CD14-positive monocyte (primary cell): Measurements from ENCODE around the gene NXPH3. TPM values are rescaled to one million over a fixed set of nuclear protein-coding genes. Genes with fewer than 3 reads are reported as not detected.
A peak's percentile ranks its signal among the peaks of the same experiment; 100 is the strongest.

Experiments
- DNase-seq, 3 donors: peaks; one replicate each; pipeline ENCODE4 v3.0.0-alpha.2; 2011 to 2022
- H2AFZ ChIP-seq: 2 replicates; pipeline ENCODE4 v1.6.0; 2012; ENCODE audit warnings: mild to moderate bottlenecking, low read depth, low read length, inconsistent platforms; ENCODE audit not compliant: insufficient read depth, poor library complexity, severe bottlenecking
- H3K27ac ChIP-seq, 2 donors: 1 replicate in 1 of 2; 2 replicates in 1 of 2; pipeline ENCODE4 v1.5.1; 2012 to 2013; ENCODE audit warnings: low read length in 2 of 2, control low read depth in 1 of 2, inconsistent platforms in 1 of 2, low read depth in 1 of 2, mild to moderate bottlenecking in 1 of 2
- H3K27me3 ChIP-seq, 2 donors: one replicate each; pipeline versions ENCODE4 v1.6.0 to v1.6.1; 2011 to 2013; ENCODE audit warnings: low read length in 2 of 2; ENCODE audit not compliant: control insufficient read depth in 2 of 2, insufficient read depth in 2 of 2
- H3K36me3 ChIP-seq, 2 donors: replicated peaks in 1 of 2; 1 replicate in 1 of 2; 2 replicates in 1 of 2; pipeline versions ENCODE4 v1.5.1 to v1.6.1; 2012 to 2013; ENCODE audit warnings: low read length in 2 of 2, control low read depth in 1 of 2, inconsistent platforms in 1 of 2, mild to moderate bottlenecking in 1 of 2; ENCODE audit not compliant: insufficient read depth in 2 of 2, control insufficient read depth in 1 of 2
- H3K4me1 ChIP-seq, 2 donors: 1 replicate in 1 of 2; 2 replicates in 1 of 2; pipeline versions ENCODE4 v1.5.1 to v1.6.1; 2012 to 2013; ENCODE audit warnings: low read length in 2 of 2, control low read depth in 1 of 2, inconsistent platforms in 1 of 2, mild to moderate bottlenecking in 1 of 2, moderate library complexity in 1 of 2; ENCODE audit not compliant: insufficient read depth in 2 of 2, control insufficient read depth in 1 of 2
- H3K4me2 ChIP-seq: replicated peaks from 2 replicates; pipeline ENCODE3; 2012; ENCODE audit warnings: low read length, moderate library complexity, mild to moderate bottlenecking; ENCODE audit not compliant: poor library complexity, severe bottlenecking; ENCODE audit errors: extremely low read depth
- H3K4me3 ChIP-seq, 3 experiments: fragments of 200-600 bp in 1 of 3; sonication (generic) in 1 of 3; replicated peaks in 1 of 3; 1 replicate in 2 of 3; 2 replicates in 1 of 3; pipeline ENCODE4 v1.5.1; 2011 to 2013; ENCODE audit warnings: low read length in 3 of 3, mild to moderate bottlenecking in 3 of 3, control low read depth in 2 of 3, low read depth in 2 of 3, inconsistent platforms in 1 of 3, moderate library complexity in 1 of 3
- H3K79me2 ChIP-seq: 2 replicates; pipeline ENCODE4 v1.6.0; 2012; ENCODE audit warnings: mild to moderate bottlenecking, control low read depth, inconsistent platforms, low read length, moderate library complexity; ENCODE audit not compliant: insufficient read depth
- H3K9ac ChIP-seq: 2 replicates; pipeline ENCODE4 v1.6.0; 2017; ENCODE audit warnings: low read length, mild to moderate bottlenecking; ENCODE audit not compliant: insufficient read depth, poor library complexity, severe bottlenecking
- H3K9me3 ChIP-seq, 2 donors: replicated peaks in 1 of 2; 1 replicate in 1 of 2; 2 replicates in 1 of 2; pipeline versions ENCODE4 v1.5.1 to v1.6.1; 2012 to 2013; ENCODE audit warnings: low read length in 2 of 2, control low read depth in 1 of 2; ENCODE audit not compliant: control insufficient read depth in 1 of 2, insufficient read depth in 1 of 2
- H4K20me1 ChIP-seq: 2 replicates; pipeline ENCODE4 v1.6.0; 2012; ENCODE audit warnings: mild to moderate bottlenecking, low read length, control low read depth, moderate library complexity; ENCODE audit not compliant: insufficient read depth
- H3K27ac Mint-ChIP-seq, 7 donors: one replicate each; pipeline ENCODE4 v1.8.0; 2020; ENCODE audit warnings: mild to moderate bottlenecking in 7 of 7, mixed read lengths in 7 of 7, moderate library complexity in 6 of 7, inconsistent platforms in 2 of 7
- H3K27me3 Mint-ChIP-seq, 3 donors: one replicate each; pipeline ENCODE4 v1.8.0; 2021 to 2022; ENCODE audit warnings: low read depth in 3 of 3, mild to moderate bottlenecking in 3 of 3, mixed read lengths in 3 of 3, moderate library complexity in 3 of 3, inconsistent platforms in 1 of 3
- H3K36me3 Mint-ChIP-seq, 2 donors: one replicate each; pipeline ENCODE4 v1.8.0; 2020; ENCODE audit warnings: mixed read lengths in 2 of 2, inconsistent platforms in 1 of 2, mild to moderate bottlenecking in 1 of 2
- H3K4me1 Mint-ChIP-seq: one replicate; pipeline ENCODE4 v1.8.0; 2020; ENCODE audit warnings: mild to moderate bottlenecking, mixed read lengths
- H3K4me3 Mint-ChIP-seq, 2 donors: one replicate each; pipeline ENCODE4 v1.8.0; 2020; ENCODE audit warnings: mild to moderate bottlenecking in 2 of 2, mixed read lengths in 2 of 2, moderate library complexity in 1 of 2
- H3K9me3 Mint-ChIP-seq, 7 donors: one replicate each; pipeline ENCODE4 v1.8.0; 2020 to 2022; ENCODE audit warnings: mixed read lengths in 7 of 7, mild to moderate bottlenecking in 6 of 7, moderate library complexity in 6 of 7, inconsistent platforms in 2 of 7
- WGBS: methylation state at CpG from one replicate; pipeline ENCODE4 v1.1.5; 2013; ENCODE audit warnings: missing lambda C conversion rate; ENCODE audit not compliant: insufficient coverage; 5-methylcytosine and 5-hydroxymethylcytosine counted together
- intact Hi-C, 2 donors: fragments of 100-400 bp; cut with micrococcal nuclease; formaldehyde crosslinking; loops; one replicate each; pipeline versions ENCODE4 v1.15.0 to v1.15.1; 2023
- polyA plus RNA-seq, 3 donors: library from polyadenylated mRNA; depleted of rRNA in 1 of 3; unstranded in 2 of 3; stranded (reverse) in 1 of 3; fragments of 300-500 nt in 2 of 3; fragments of >200 nt in 1 of 3; fragmentation: Illumina TruSeq in 2 of 3; gene quantifications; 1 replicate in 2 of 3; 2 replicates in 1 of 3; pipeline ENCODE4 v1.2.3, GENCODE V29; 2012 to 2021
- TF ChIP-seq, protein P1 (sequence below): fragments of 200-600 bp; IDR thresholded peaks from one replicate; pipeline ENCODE4 v1.8.0; 2022; ENCODE audit warnings: antibody characterized with exemption, mild to moderate bottlenecking

The NXPH3 gene
- polyA plus RNA-seq, 3 donors = not detected

DNA sequence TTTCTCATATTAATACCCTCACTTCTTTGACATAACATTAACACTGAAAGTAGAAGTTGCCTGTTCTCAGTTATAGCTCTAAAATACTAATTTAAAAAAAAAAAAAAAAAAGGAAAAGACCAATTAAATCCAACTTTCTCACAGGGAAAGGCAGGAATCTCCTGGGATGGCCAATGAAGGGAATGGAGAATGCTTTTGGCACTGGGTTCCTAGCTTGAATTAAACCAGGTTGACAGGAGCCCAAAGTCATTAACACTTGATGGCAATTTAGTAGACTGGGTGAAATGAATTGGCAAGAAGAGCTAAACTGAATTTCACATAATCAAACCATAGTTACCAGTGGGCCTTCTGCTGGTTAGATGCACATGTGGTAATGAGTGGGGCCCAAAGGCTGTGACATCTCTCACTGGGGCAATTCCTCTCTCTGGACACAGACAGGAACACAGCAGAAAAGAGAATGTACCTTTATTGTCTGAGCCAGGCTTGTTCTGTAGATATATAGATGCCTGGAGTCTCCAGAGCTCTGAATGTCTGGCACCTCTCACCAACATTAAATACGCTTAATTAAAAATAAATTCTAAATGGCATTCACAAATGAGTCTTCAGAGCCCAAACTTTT is 37.6 kb downstream of the NXPH3 start:
- H2AFZ ChIP-seq = no peak overlapping the region
- peaks cover 62 to 88% of the 10 kb centered on the region in 2 donors for H3K36me3 ChIP-seq
- H3K4me3 ChIP-seq = no peak overlapping the region
- peaks cover 73% of the 10 kb centered on the region for H4K20me1 ChIP-seq
- Mint-ChIP-seq H3K9me3 (no peaks in the 10 kb centered on the region), H3K4me3 (no peak overlapping the region), H3K36me3 (peaks cover 57 to 85% of the 10 kb centered on the region in 2 donors), H3K27me3 (peaks cover 0 to 2% (median 0%) of the 10 kb centered on the region in 3 donors), H3K27ac (no peak overlapping the region), H3K4me1 (peaks cover 40% of the 10 kb centered on the region)
- no peak for DNase-seq
- no peaks in the 10 kb centered on the region for H3K9me3 ChIP-seq
- no CpG with 5 or more reads among the region's 1 CpG for WGBS
- H3K79me2 ChIP-seq = peaks cover 5% of the 10 kb centered on the region
- H3K4me1 ChIP-seq = peaks cover 28 to 42% of the 10 kb centered on the region in 2 donors
- intact Hi-C loops = loop anchor here in 1 of 2 donors (10.0 kb wide), 1 partner anchor 82 kb away; no protein-coding TSS in a partner anchor
- no peak overlapping the region for H3K9ac ChIP-seq
- no peak overlapping the region for H3K27ac ChIP-seq
- no peaks in the 10 kb centered on the region for H3K27me3 ChIP-seq
- H3K4me2 ChIP-seq = no peak overlapping the region
- TF ChIP-seq, protein P1, sequence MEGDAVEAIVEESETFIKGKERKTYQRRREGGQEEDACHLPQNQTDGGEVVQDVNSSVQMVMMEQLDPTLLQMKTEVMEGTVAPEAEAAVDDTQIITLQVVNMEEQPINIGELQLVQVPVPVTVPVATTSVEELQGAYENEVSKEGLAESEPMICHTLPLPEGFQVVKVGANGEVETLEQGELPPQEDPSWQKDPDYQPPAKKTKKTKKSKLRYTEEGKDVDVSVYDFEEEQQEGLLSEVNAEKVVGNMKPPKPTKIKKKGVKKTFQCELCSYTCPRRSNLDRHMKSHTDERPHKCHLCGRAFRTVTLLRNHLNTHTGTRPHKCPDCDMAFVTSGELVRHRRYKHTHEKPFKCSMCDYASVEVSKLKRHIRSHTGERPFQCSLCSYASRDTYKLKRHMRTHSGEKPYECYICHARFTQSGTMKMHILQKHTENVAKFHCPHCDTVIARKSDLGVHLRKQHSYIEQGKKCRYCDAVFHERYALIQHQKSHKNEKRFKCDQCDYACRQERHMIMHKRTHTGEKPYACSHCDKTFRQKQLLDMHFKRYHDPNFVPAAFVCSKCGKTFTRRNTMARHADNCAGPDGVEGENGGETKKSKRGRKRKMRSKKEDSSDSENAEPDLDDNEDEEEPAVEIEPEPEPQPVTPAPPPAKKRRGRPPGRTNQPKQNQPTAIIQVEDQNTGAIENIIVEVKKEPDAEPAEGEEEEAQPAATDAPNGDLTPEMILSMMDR = no peak

GRCh38 chr17:49616086-49616485 is 40.4 kb downstream of the NXPH3 start:
- Histone ChIP-seq H3K79me2 (peaks cover 5% of the 10 kb centered on the region), H3K9ac (no peak overlapping the region), H3K9me3 (no peaks in the 10 kb centered on the region), H4K20me1 (peaks cover 78% of the 10 kb centered on the region), H3K36me3 (peaks cover 59 to 87% of the 10 kb centered on the region in 2 donors), H3K4me2 (no peak overlapping the region), H3K4me1 (peaks cover 23 to 45% of the 10 kb centered on the region in 2 donors), H3K4me3 (no peak overlapping the region), H3K27me3 (no peaks in the 10 kb centered on the region), H2AFZ (no peak overlapping the region), H3K27ac (peak overlapping the region in 1 of 2 donors; percentile 34)
- Mint-ChIP-seq H3K27ac (no peak overlapping the region), H3K27me3 (peaks cover 0 to 2% (median 0%) of the 10 kb centered on the region in 3 donors), H3K4me1 (peaks cover 43% of the 10 kb centered on the region), H3K9me3 (no peaks in the 10 kb centered on the region), H3K4me3 (no peak overlapping the region), H3K36me3 (peaks cover 57 to 86% of the 10 kb centered on the region in 2 donors)
- WGBS = 89% methylated on average over 1 of the region's 3 CpGs
- DNase-seq = no peak
- intact Hi-C loops = loop anchor here in 1 of 2 donors (10.0 kb wide), 1 partner anchor 79 kb away; no protein-coding TSS in a partner anchor
- TF ChIP-seq, protein P1 = no peak
